ENCODE results near the gene ANGPTL2. TPM values are rescaled to one million over a fixed set of nuclear protein-coding genes. Genes with fewer than 3 reads are reported as not detected.

ANGPTL2 gene
- total RNA-seq, 1 experiment from 2014 or later: 0.20 TPM

GRCh38 chr9:127107171-127107928, 15.1 kb downstream of the ANGPTL2 start:
- TF ChIP-seq SRF (IDR thresholded peaks at IDR 0.05; ENCODE audit: low read depth) (no peak), RAD21 (IDR thresholded peaks at IDR 0.05; ENCODE audit: low read depth) (no peak), EGR1 (IDR thresholded peaks at IDR 0.05; ENCODE audit: low read depth) (no peak), YY1 (IDR thresholded peaks at IDR 0.05; ENCODE audit: extremely low read depth, insufficient replicate concordance, low read depth, low read length) (no peak), ATF3 (IDR thresholded peaks at IDR 0.05) (no peak), ZBTB33 (IDR thresholded peaks at IDR 0.05; ENCODE audit: extremely low read depth, insufficient replicate concordance, low read length) (no peak), CEBPB (IDR thresholded peaks at IDR 0.05; ENCODE audit: low read depth) (no peak), REST (IDR thresholded peaks at IDR 0.05; ENCODE audit: low read depth) (no peak), ELF1 (IDR thresholded peaks at IDR 0.05; ENCODE audit: borderline replicate concordance, low read depth) (no peak), ZNF274 (IDR thresholded peaks at IDR 0.05; ENCODE audit: low read depth, low read length) (no peak), SIN3A (IDR thresholded peaks at IDR 0.05; ENCODE audit: low read depth) (no peak), ZFX (IDR thresholded peaks at IDR 0.05) (no peak), MAX (IDR thresholded peaks at IDR 0.05) (no peak), EZH2phosphoT487 (IDR thresholded peaks at IDR 0.05; ENCODE audit: borderline replicate concordance) (no peak), EZH2 (IDR thresholded peaks at IDR 0.05) (no peak), FOSL1 (IDR thresholded peaks at IDR 0.05; ENCODE audit: low read depth) (no peak), CTCF (IDR thresholded peaks at IDR 0.05 in 2 of 3, conservative IDR thresholded peaks at IDR 0.05 in 1 of 3; ENCODE audit: borderline replicate concordance in 1 of 3, insufficient read depth in 1 of 3, low read depth in 2 of 3, low read length in 2 of 3) (no peak), CBX3 (IDR thresholded peaks at IDR 0.05; ENCODE audit: low read depth) (no peak)
- no peaks in the 10 kb centered on the region for H3K9me3 ChIP-seq (ENCODE audit: control insufficient read depth in 1 of 2, insufficient read depth in 1 of 2, low read depth in 1 of 2, low read length in 2 of 2)
- H3K27ac ChIP-seq (ENCODE audit: low read depth, low read length): no peak overlapping the region
- intact Hi-C loops (cut with micrococcal nuclease): no loop called here
- ChIA-PET RAD21 (ENCODE audit: low non-redundant PET in 1 of 2, low total read pairs in 2 of 2, uncharacterized antibody in 2 of 2, unreplicated experiment in 2 of 2) (no interaction called here), CTCF (interaction anchor here (0.7 kb wide), 1 partner anchor 21 kb away, joined by 3 read pairs; no protein-coding TSS in a partner anchor), POLR2A (no interaction called here)
- DNase-seq (ENCODE audit: low read depth, low spot score): no peak
- H3K79me2 ChIP-seq (ENCODE audit: insufficient read depth, low read length): no peaks in the 10 kb centered on the region
- H3K4me2 ChIP-seq (ENCODE audit: low read length): no peak overlapping the region
- H3K9ac ChIP-seq (ENCODE audit: low read length): no peak overlapping the region
- no peaks in the 10 kb centered on the region for H3K27me3 ChIP-seq (ENCODE audit: insufficient read depth, low read length)
- H3K4me1 ChIP-seq (ENCODE audit: control insufficient read depth in 1 of 2, insufficient read depth in 2 of 2, low read length in 2 of 2): peaks cover 0 to 6% of the 10 kb centered on the region in 2 experiments; a peak in 1 of 4 replicates
- no peaks in the 10 kb centered on the region for H4K20me1 ChIP-seq (ENCODE audit: insufficient read depth)
- no TSS peak for BruUV-seq (replicated peaks)
- no peaks in the 10 kb centered on the region for H3K9me2 ChIP-seq (ENCODE audit: insufficient read depth)
- no peak overlapping the region for H2AFZ ChIP-seq (ENCODE audit: low read depth, low read length, poor library complexity, severe bottlenecking)
- no peak overlapping the region for H3K4me3 ChIP-seq (replicated peaks in 1 of 2; ENCODE audit: low read depth in 1 of 2, low read length in 2 of 2)
- H3K36me3 ChIP-seq (ENCODE audit: control insufficient read depth in 1 of 2, insufficient read depth in 2 of 2, low read length in 2 of 2): no peaks in the 10 kb centered on the region
- ATAC-seq: no peak

Data from HCT116 (cell line).